ENCODE results near the gene ATXN1. TPM values are rescaled to one million over a fixed set of nuclear protein-coding genes. Genes with fewer than 3 reads are reported as not detected.
A peak's percentile ranks its signal among the peaks of the same experiment; 100 is the strongest.

ATXN1 gene
- total and polyA plus RNA-seq, 2 of the 13 experiments (the other 11 are each of a cell fraction or from before 2014, with no cell fraction given) = 20.7 to 39.5 TPM

GRCh38 chr6:16712931-16713484, 48.3 kb downstream of the ATXN1 start (continued):
- TF ChIP-seq ONECUT2 (CRISPR knock-in tag; IDR thresholded peaks at IDR 0.05) (no peak), NCOR1 (IDR thresholded peaks at IDR 0.05; ENCODE audit: borderline replicate concordance, low read length) (no peak), ZFY (CRISPR knock-in tag; IDR thresholded peaks at IDR 0.05) (no peak), YEATS2 (CRISPR knock-in tag; IDR thresholded peaks at IDR 0.05; ENCODE audit: borderline replicate concordance) (no peak), ATF4 (CRISPR knock-in tag; IDR thresholded peaks at IDR 0.05) (0 out of 4 replicates have a peak, but pooled peaks of 1 of the 2 experiments have one; percentile 38), ZMAT3 (CRISPR knock-in tag; conservative IDR thresholded peaks at IDR 0.05) (no peak)

- DNase-seq (ENCODE audit: low spot score) = no peak
- ATAC-seq = no peak
- H3K79me2 ChIP-seq (ENCODE audit: insufficient read depth, low read length) = peaks cover 57% of the 10 kb centered on the region
- H2AFZ ChIP-seq (ENCODE audit: low read length) = no peak overlapping the region
- 86% methylated on average over 12 of the region's 12 CpGs for WGBS (ENCODE audit: low lambda C conversion rate)
- no peak for TF ChIP-seq ARID5B (CRISPR knock-in tag; IDR thresholded peaks at IDR 0.05)
- 0 out of 2 replicates have a peak, but pooled peaks have one; percentile 1 for TF ChIP-seq THAP11 (CRISPR knock-in tag; IDR thresholded peaks at IDR 0.05)
- CTCF ChIA-PET (ENCODE audit: low intra/inter-chr PET ratio, low total read pairs) = no interaction called here
- no peak overlapping the region for H3K27ac ChIP-seq (ENCODE audit: extremely low read length, insufficient read depth, low read length)
- H3K36me3 ChIP-seq (replicated peaks in 1 of 2; ENCODE audit: control insufficient read depth in 1 of 2, insufficient read depth in 2 of 2, low read length in 2 of 2) = peaks cover 0 to 1% of the 10 kb centered on the region in 2 experiments; a peak in 1 of 5 replicates
- peaks cover 11% of the 10 kb centered on the region; the same call in 1 of the 2 replicates for H4K20me1 ChIP-seq (ENCODE audit: insufficient read depth, low read length)
- BruUV-seq (replicated peaks) = no TSS peak
- H3K9ac ChIP-seq (ENCODE audit: insufficient read depth, low read depth, low read length) = no peak overlapping the region
- intact Hi-C loops (cut with micrococcal nuclease; ENCODE audit: unreplicated experiment) = no loop called here
- no peak overlapping the region for H3K4me3 ChIP-seq (replicated peaks in 1 of 3; ENCODE audit: insufficient read depth in 1 of 3, low read depth in 2 of 3, low read length in 3 of 3)
- no peak overlapping the region for H3K4me2 ChIP-seq (ENCODE audit: low read depth, low read length)
- no peak for FAIRE-seq
- H3K27me3 ChIP-seq (ENCODE audit: control insufficient read depth in 1 of 2, insufficient read depth in 2 of 2, low read length in 2 of 2) = no peaks in the 10 kb centered on the region
- H3K9me3 ChIP-seq (ENCODE audit: low read length) = no peaks in the 10 kb centered on the region
- POLR2A ChIA-PET = interaction anchor here (0.9 to 1.3 kb wide), 4 partner anchors 13 to 49 kb away, joined by 3 to 7 read pairs (median 4); no protein-coding TSS in a partner anchor
- in situ Hi-C loops (cut with HindIII; ENCODE audit: extremely low pct_ligation_motif_present, low pct_unique_long_range_greater_than_20kb) = no loop called here
- peaks cover 37% of the 10 kb centered on the region for H3K4me1 ChIP-seq (ENCODE audit: insufficient read depth, low read length)
Observed at GRCh38 chr6:16712255-16712930, 48.9 kb downstream of the ATXN1 start.
